Measurements from ENCODE around the gene PAPSS1.
"Not testable (repeated sequence)": the region's sequence is repeated elsewhere in the genome, so short reads cannot be mapped to it uniquely, and the experiment has no call there.

PAPSS1 gene

GRCh38 chr4:107742196-107742595, 22.2 kb upstream of the PAPSS1 start:
- Histone ChIP-seq H3K4me1 (ENCODE audit: control insufficient read depth, insufficient read depth, low read length) (peaks cover 21% of the 10 kb centered on the region), H3K9ac (ENCODE audit: low read depth, low read length) (no peak overlapping the region), H3K9me3 (replicated peaks; ENCODE audit: low read length) (no peaks in the 10 kb centered on the region), H3K36me3 (ENCODE audit: insufficient read depth, low read length) (no peaks in the 10 kb centered on the region), H3K4me2 (ENCODE audit: low read length) (no peak overlapping the region), H3K4me3 (ENCODE audit: low read length) (no peak overlapping the region), H3K27me3 (ENCODE audit: control insufficient read depth, insufficient read depth, low read length) (no peaks in the 10 kb centered on the region)

GRCh38 chr4:107740950-107741701, 21.1 kb upstream of the PAPSS1 start:
- peak overlapping the region; percentile 15 for H3K4me3 ChIP-seq (ENCODE audit: low read length)
- H3K36me3 ChIP-seq (ENCODE audit: insufficient read depth, low read length): no peaks in the 10 kb centered on the region
- H3K4me1 ChIP-seq (ENCODE audit: control insufficient read depth, insufficient read depth, low read length): peaks cover 21% of the 10 kb centered on the region
- no peaks in the 10 kb centered on the region for H3K9me3 ChIP-seq (replicated peaks; ENCODE audit: low read length)
- peak overlapping the region; percentile 40 for H3K9ac ChIP-seq (ENCODE audit: low read depth, low read length)
- no peaks in the 10 kb centered on the region for H3K27me3 ChIP-seq (ENCODE audit: control insufficient read depth, insufficient read depth, low read length)
- H3K4me2 ChIP-seq (ENCODE audit: low read length): peak overlapping the region; percentile 39

- Histone ChIP-seq H3K4me3 (ENCODE audit: low read length) (peak overlapping the region; percentile 19), H3K9me3 (replicated peaks; ENCODE audit: low read length) (no peaks in the 10 kb centered on the region), H3K9ac (ENCODE audit: low read depth, low read length) (peak overlapping the region; percentile 40), H3K4me1 (ENCODE audit: control insufficient read depth, insufficient read depth, low read length) (peaks cover 21% of the 10 kb centered on the region), H3K27me3 (ENCODE audit: control insufficient read depth, insufficient read depth, low read length) (no peaks in the 10 kb centered on the region), H3K4me2 (ENCODE audit: low read length) (peak overlapping the region; percentile 39), H3K36me3 (ENCODE audit: insufficient read depth, low read length) (no peaks in the 10 kb centered on the region)
These were observed 20.3 kb upstream of the PAPSS1 start for GRCh38 chr4:107740381-107740780.

GRCh38 chr4:107737450-107737849, 17.4 kb upstream of the PAPSS1 start:
- H3K9me3 ChIP-seq (replicated peaks; ENCODE audit: low read length): no peaks in the 10 kb centered on the region
- no peaks in the 10 kb centered on the region for H3K27me3 ChIP-seq (ENCODE audit: control insufficient read depth, insufficient read depth, low read length)
- peaks cover 21% of the 10 kb centered on the region for H3K4me1 ChIP-seq (ENCODE audit: control insufficient read depth, insufficient read depth, low read length)
- no peak overlapping the region for H3K4me3 ChIP-seq (ENCODE audit: low read length)
- H3K9ac ChIP-seq (ENCODE audit: low read depth, low read length): no peak overlapping the region
- no peaks in the 10 kb centered on the region for H3K36me3 ChIP-seq (ENCODE audit: insufficient read depth, low read length)
- no peak overlapping the region for H3K4me2 ChIP-seq (ENCODE audit: low read length)

- no peaks in the 10 kb centered on the region for H3K9me3 ChIP-seq (replicated peaks; ENCODE audit: low read length)
These were observed 17.0 kb upstream of the PAPSS1 start for GRCh38 chr4:107736924-107737448.

GRCh38 chr4:107736037-107736436, 16.0 kb upstream of the PAPSS1 start:
- Histone ChIP-seq H3K4me2 (ENCODE audit: low read length) (no peak overlapping the region), H3K27me3 (ENCODE audit: control insufficient read depth, insufficient read depth, low read length) (no peaks in the 10 kb centered on the region), H3K4me3 (ENCODE audit: low read length) (no peak overlapping the region), H3K9ac (ENCODE audit: low read depth, low read length) (no peak overlapping the region), H3K36me3 (ENCODE audit: insufficient read depth, low read length) (no peaks in the 10 kb centered on the region), H3K4me1 (ENCODE audit: control insufficient read depth, insufficient read depth, low read length) (peaks cover 15% of the 10 kb centered on the region), H3K9me3 (replicated peaks; ENCODE audit: low read length) (no peaks in the 10 kb centered on the region)

More at GRCh38 chr4:107736924-107737448, 17.0 kb upstream of the PAPSS1 start:
- H3K4me1 ChIP-seq (ENCODE audit: control insufficient read depth, insufficient read depth, low read length): peaks cover 21% of the 10 kb centered on the region
- H3K36me3 ChIP-seq (ENCODE audit: insufficient read depth, low read length): no peaks in the 10 kb centered on the region
- H3K4me3 ChIP-seq (ENCODE audit: low read length): no peak overlapping the region
- no peak overlapping the region for H3K4me2 ChIP-seq (ENCODE audit: low read length)
- no peaks in the 10 kb centered on the region for H3K27me3 ChIP-seq (ENCODE audit: control insufficient read depth, insufficient read depth, low read length)
- no peak overlapping the region for H3K9ac ChIP-seq (ENCODE audit: low read depth, low read length)

GRCh38 chr4:107734120-107734519, 14.1 kb upstream of the PAPSS1 start:
- H3K4me1 ChIP-seq (ENCODE audit: control insufficient read depth, insufficient read depth, low read length): no peaks in the 10 kb centered on the region
- H3K9me3 ChIP-seq (replicated peaks; ENCODE audit: low read length): no peaks in the 10 kb centered on the region
- no peak overlapping the region for H3K4me3 ChIP-seq (ENCODE audit: low read length)
- H3K9ac ChIP-seq (ENCODE audit: low read depth, low read length): no peak overlapping the region
- no peak overlapping the region for H3K4me2 ChIP-seq (ENCODE audit: low read length)
- H3K36me3 ChIP-seq (ENCODE audit: insufficient read depth, low read length): no peaks in the 10 kb centered on the region
- no peaks in the 10 kb centered on the region for H3K27me3 ChIP-seq (ENCODE audit: control insufficient read depth, insufficient read depth, low read length)

GRCh38 chr4:107733431-107733925, 13.4 kb upstream of the PAPSS1 start:
- H3K4me2 ChIP-seq (ENCODE audit: low read length): no peak overlapping the region
- H3K9me3 ChIP-seq (replicated peaks; ENCODE audit: low read length): no peaks in the 10 kb centered on the region
- H3K27me3 ChIP-seq (ENCODE audit: control insufficient read depth, insufficient read depth, low read length): no peaks in the 10 kb centered on the region
- H3K4me3 ChIP-seq (ENCODE audit: low read length): no peak overlapping the region
- no peaks in the 10 kb centered on the region for H3K36me3 ChIP-seq (ENCODE audit: insufficient read depth, low read length)
- H3K4me1 ChIP-seq (ENCODE audit: control insufficient read depth, insufficient read depth, low read length): no peaks in the 10 kb centered on the region
- H3K9ac ChIP-seq (ENCODE audit: low read depth, low read length): no peak overlapping the region

- not testable (repeated sequence) for H3K4me3 ChIP-seq (ENCODE audit: low read length); H3K27me3 ChIP-seq (ENCODE audit: control insufficient read depth, insufficient read depth, low read length); H3K9me3 ChIP-seq (replicated peaks; ENCODE audit: low read length); H3K4me2 ChIP-seq (ENCODE audit: low read length); H3K36me3 ChIP-seq (ENCODE audit: insufficient read depth, low read length); H3K9ac ChIP-seq (ENCODE audit: low read depth, low read length)
- peaks cover 17% of the 10 kb centered on the region for H3K4me1 ChIP-seq (ENCODE audit: control insufficient read depth, insufficient read depth, low read length)
These were observed 9.0 kb upstream of the PAPSS1 start for GRCh38 chr4:107729050-107729449.

GRCh38 chr4:107726131-107726925, 6.3 kb upstream of the PAPSS1 start:
- H3K4me3 ChIP-seq (ENCODE audit: low read length); H3K27me3 ChIP-seq (ENCODE audit: control insufficient read depth, insufficient read depth, low read length); H3K9me3 ChIP-seq (replicated peaks; ENCODE audit: low read length); H3K36me3 ChIP-seq (ENCODE audit: insufficient read depth, low read length); H3K9ac ChIP-seq (ENCODE audit: low read depth, low read length); H3K4me2 ChIP-seq (ENCODE audit: low read length): not testable (repeated sequence)
- peaks cover 17% of the 10 kb centered on the region for H3K4me1 ChIP-seq (ENCODE audit: control insufficient read depth, insufficient read depth, low read length)

GRCh38 chr4:107725281-107725859, 5.3 kb upstream of the PAPSS1 start:
- Histone ChIP-seq H3K4me1 (ENCODE audit: control insufficient read depth, insufficient read depth, low read length) (peaks cover 20% of the 10 kb centered on the region), H3K4me3 (ENCODE audit: low read length) (no peak overlapping the region), H3K36me3 (ENCODE audit: insufficient read depth, low read length) (no peaks in the 10 kb centered on the region), H3K4me2 (ENCODE audit: low read length) (no peak overlapping the region), H3K27me3 (ENCODE audit: control insufficient read depth, insufficient read depth, low read length) (no peaks in the 10 kb centered on the region), H3K9ac (ENCODE audit: low read depth, low read length) (no peak overlapping the region), H3K9me3 (replicated peaks; ENCODE audit: low read length) (no peaks in the 10 kb centered on the region)
